Measurements from ENCODE around the gene MNDA.
"Not testable (repeated sequence)": the region's sequence is repeated elsewhere in the genome, so short reads cannot be mapped to it uniquely, and the experiment has no call there.

Gene MNDA

GRCh38 chr1:158864595-158864994 is 33.4 kb downstream of the MNDA start:
- TF ChIP-seq EZH2 (IDR thresholded peaks at IDR 0.05) (no peak), FOXP2 (optimal IDR thresholded peaks at IDR 0.05; ENCODE audit: control extremely low read depth, extremely low read length, insufficient read depth) (no peak), POLR2AphosphoS5 (IDR thresholded peaks at IDR 0.05; ENCODE audit: borderline replicate concordance, low read depth, low read length) (no peak)

GRCh38 chr1:158870438-158870837 is 39.3 kb downstream of the MNDA start:
- not testable (repeated sequence) for H3K36me3 ChIP-seq (ENCODE audit: insufficient read depth, low read length); H3K27ac ChIP-seq; DNase-seq (ENCODE audit: low read depth, low spot score); H3K9ac ChIP-seq (ENCODE audit: insufficient read length); H3K9me3 ChIP-seq (ENCODE audit: low read depth, low read length); H3K4me3 ChIP-seq

More at GRCh38 chr1:158864595-158864994, 33.4 kb downstream of the MNDA start:
- DNase-seq (ENCODE audit: low read depth, low spot score), result no peak
- H3K9ac ChIP-seq (ENCODE audit: insufficient read length), result no peak overlapping the region
- H3K9me3 ChIP-seq (ENCODE audit: low read depth, low read length), result no peaks in the 10 kb centered on the region
- no peak overlapping the region for H3K27ac ChIP-seq
- no peak overlapping the region for H3K4me3 ChIP-seq
- H3K36me3 ChIP-seq (ENCODE audit: insufficient read depth, low read length), result no peaks in the 10 kb centered on the region

- no peak for TF ChIP-seq EZH2 (IDR thresholded peaks at IDR 0.05)
- no peak for TF ChIP-seq POLR2AphosphoS5 (IDR thresholded peaks at IDR 0.05; ENCODE audit: borderline replicate concordance, low read depth, low read length)
- TF ChIP-seq FOXP2 (optimal IDR thresholded peaks at IDR 0.05; ENCODE audit: control extremely low read depth, extremely low read length, insufficient read depth), result no peak
- no peak for DNase-seq (ENCODE audit: low read depth, low spot score)
- Histone ChIP-seq H3K27ac (no peak overlapping the region), H3K9ac (ENCODE audit: insufficient read length) (no peak overlapping the region), H3K36me3 (ENCODE audit: insufficient read depth, low read length) (no peaks in the 10 kb centered on the region), H3K4me3 (no peak overlapping the region), H3K9me3 (ENCODE audit: low read depth, low read length) (no peaks in the 10 kb centered on the region)
Measured at GRCh38 chr1:158873141-158873540, 42.0 kb downstream of the MNDA start.

- TF ChIP-seq POLR2AphosphoS5 (IDR thresholded peaks at IDR 0.05; ENCODE audit: borderline replicate concordance, low read depth, low read length) (no peak), EZH2 (IDR thresholded peaks at IDR 0.05) (no peak), FOXP2 (optimal IDR thresholded peaks at IDR 0.05; ENCODE audit: control extremely low read depth, extremely low read length, insufficient read depth) (no peak)
- no peak overlapping the region for H3K27ac ChIP-seq
- DNase-seq (ENCODE audit: low read depth, low spot score), result no peak
- H3K9ac ChIP-seq (ENCODE audit: insufficient read length), result no peak overlapping the region
- H3K9me3 ChIP-seq (ENCODE audit: low read depth, low read length), result no peaks in the 10 kb centered on the region
- H3K4me3 ChIP-seq, result no peak overlapping the region
- H3K36me3 ChIP-seq (ENCODE audit: insufficient read depth, low read length), result no peaks in the 10 kb centered on the region
Measured at GRCh38 chr1:158893654-158894053, 62.5 kb downstream of the MNDA start.

GRCh38 chr1:158898722-158899121 is 67.6 kb downstream of the MNDA start:
- H3K4me3 ChIP-seq, result no peak overlapping the region
- H3K9me3 ChIP-seq (ENCODE audit: low read depth, low read length), result no peaks in the 10 kb centered on the region
- DNase-seq (ENCODE audit: low read depth, low spot score), result no peak
- no peak overlapping the region for H3K27ac ChIP-seq
- no peaks in the 10 kb centered on the region for H3K36me3 ChIP-seq (ENCODE audit: insufficient read depth, low read length)
- no peak overlapping the region for H3K9ac ChIP-seq (ENCODE audit: insufficient read length)
- no peak for TF ChIP-seq EZH2 (IDR thresholded peaks at IDR 0.05)
- no peak for TF ChIP-seq POLR2AphosphoS5 (IDR thresholded peaks at IDR 0.05; ENCODE audit: borderline replicate concordance, low read depth, low read length)
- no peak for TF ChIP-seq FOXP2 (optimal IDR thresholded peaks at IDR 0.05; ENCODE audit: control extremely low read depth, extremely low read length, insufficient read depth)

All from SK-N-MC (cell line).